HG03280 (cell line): ENCODE data around the gene RASAL2.
"Not testable (repeated sequence)": the region's sequence is repeated elsewhere in the genome, so short reads cannot be mapped to it uniquely, and the experiment has no call there.

Experiments used
- ATAC-seq: cut with Tn5 transposase; IDR thresholded peaks from one replicate; pipeline ENCODE4 v1.9.1; 2021; ENCODE audit warnings: mild to moderate bottlenecking, moderate library complexity; ENCODE audit not compliant: unreplicated experiment

The RASAL2 gene

DNA sequence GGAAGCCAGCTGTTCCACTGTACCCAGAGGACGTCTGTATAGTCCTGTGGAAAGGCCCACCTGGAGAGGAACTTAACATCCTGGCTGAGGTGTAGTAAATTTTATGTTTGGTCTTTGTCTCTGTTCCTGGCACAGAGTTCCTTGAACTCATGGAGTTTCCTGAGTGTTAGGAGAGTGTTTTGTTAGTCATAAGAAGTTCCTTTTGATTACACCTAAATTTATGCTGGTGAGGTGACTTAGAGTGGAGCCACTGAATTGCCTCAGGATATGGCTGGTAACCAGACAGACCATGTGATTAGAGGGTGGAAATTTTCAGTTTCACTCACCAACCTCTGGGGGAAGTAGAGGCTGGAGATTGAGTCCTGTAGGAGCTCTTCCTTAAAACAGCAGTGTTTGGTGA, 57.9 kb downstream of the RASAL2 start:
- ATAC-seq: no peak

DNA sequence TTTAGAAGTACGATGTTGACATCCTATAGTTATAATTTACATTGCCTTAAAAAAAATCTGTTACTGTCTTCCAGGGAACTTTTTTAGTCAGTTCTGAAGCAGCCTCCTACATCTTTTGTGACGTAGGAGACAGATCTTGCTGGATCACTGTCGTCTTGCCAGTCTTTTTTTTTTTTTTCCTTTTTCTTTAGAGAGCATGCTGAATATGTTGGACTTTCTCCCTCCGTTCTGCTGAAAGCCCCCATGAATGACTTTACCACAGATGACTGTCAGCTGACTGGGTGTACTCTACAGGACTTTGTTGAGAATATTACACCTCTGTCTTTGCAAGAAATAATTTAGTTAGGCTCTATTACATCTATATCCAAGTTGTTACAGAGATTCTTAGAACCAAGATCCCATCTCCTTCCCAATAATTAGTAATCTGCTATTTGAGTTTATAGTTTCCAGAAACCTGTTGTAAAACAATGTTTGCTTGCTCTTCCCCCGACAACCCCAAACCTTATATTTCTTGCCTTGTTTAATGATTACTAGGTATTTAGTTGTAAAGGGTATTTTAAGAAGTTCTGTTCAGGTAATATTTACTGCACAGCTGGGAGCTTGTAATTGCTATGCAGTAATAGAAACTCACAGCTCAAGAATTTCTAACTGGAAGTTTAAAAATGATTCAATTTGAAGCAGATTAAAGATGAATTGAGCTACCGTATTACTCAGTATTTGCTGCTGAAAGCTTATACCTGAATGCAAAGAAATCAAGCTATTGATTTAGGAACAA, 61.8 kb downstream of the RASAL2 start:
- ATAC-seq: no peak

DNA sequence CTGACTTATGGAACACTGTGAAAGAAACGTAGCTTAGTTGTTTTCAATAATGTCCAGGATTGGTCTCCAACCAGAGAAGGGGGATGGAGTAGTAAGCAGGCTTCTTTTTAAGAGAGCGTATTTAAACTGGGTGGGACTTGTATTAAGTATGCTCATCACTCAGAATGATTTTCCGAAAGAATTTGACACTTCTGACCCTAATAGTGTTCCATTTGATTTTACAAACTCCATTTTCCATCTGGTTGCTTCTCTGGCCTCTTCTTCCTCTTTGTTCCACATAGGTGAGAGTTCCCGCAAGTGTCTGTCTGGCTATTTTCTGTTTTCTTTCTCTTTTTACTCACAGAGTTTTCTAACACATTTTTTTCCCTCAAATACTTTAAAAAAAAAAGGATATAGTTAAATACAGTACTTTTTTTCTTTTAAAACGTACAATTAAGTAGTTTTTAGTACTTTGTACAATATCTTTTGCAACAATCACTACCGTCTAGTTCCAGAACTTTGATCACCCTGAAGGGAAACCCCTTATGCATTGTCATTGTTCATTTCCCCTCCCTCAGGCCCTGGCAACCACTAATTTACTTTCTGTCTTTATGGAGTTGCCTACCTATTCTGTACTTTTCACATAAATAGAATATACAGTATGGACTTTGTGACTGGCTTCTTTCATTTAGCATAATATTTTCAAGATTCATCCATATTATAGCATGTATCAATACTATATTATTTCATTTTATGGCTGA, 67.0 kb downstream of the RASAL2 start:
- no peak for ATAC-seq

DNA sequence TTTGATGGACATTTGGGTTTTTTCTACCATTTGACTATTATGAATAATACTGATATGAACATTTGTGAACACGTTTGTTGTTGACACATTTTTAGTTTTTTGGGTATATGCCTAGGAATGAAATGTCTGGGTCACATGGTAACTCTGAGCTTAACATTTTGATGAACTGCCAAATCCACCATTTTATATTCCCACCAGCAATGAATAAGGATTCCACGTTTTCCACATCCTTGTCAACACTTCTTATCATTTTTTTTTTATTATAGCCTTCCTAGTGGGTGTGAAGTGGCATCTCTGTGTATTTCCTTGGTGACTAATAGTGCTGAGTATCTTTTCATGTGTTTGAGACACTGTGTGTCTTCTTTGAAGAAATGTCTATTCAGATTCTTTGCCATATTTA, 67.6 kb downstream of the RASAL2 start:
- ATAC-seq: no peak

DNA sequence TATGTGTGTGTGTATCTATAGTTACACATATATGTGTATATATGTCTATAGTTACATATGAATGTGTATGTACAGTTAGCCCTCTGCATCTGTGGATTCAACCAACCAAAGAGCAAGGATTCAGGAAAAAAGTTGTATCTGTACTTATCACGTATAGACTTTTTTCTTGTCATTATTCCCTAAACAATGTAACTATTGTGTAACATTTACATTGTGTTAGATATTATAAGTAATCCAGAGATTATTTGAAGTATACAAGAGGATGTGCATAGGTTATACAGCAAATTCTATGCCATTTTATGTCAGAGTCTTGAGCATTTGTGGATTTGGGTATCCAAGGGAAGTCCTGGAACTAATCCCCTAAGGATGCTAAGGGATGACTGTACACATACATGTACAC, 71.3 kb downstream of the RASAL2 start:
- no peak for ATAC-seq

- ATAC-seq: no peak
Observed at GRCh38 chr1:178166429-178167024, 72.6 kb downstream of the RASAL2 start.

- no peak for ATAC-seq
Observed at GRCh38 chr1:178168536-178168935, 74.6 kb downstream of the RASAL2 start.

- no peak for ATAC-seq
Observed at GRCh38 chr1:178169649-178170048, 75.7 kb downstream of the RASAL2 start.

GRCh38 chr1:178172939-178173338, 79.0 kb downstream of the RASAL2 start:
- no peak for ATAC-seq

DNA sequence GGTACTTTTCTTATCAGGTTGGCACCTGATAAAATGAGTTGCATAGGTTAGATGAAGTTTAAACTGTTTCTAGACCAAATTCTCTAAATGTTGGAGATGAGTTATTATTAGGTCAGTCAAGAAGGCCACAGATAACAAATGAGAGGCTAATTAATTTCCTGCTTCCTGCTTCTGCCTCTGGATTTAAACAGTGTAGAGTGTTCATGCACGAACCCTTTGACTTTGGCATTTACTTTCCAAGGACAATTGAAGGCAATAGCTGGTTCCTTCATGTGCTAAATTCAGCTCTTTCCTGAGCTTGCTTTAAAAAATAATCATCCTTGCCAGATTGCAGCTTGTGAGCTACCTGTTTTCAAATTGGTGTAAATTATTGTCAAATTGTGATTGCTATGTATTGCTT, 80.6 kb downstream of the RASAL2 start:
- ATAC-seq: no peak

GRCh38 chr1:178180405-178180804, 86.5 kb downstream of the RASAL2 start:
- no peak for ATAC-seq

- ATAC-seq: no peak
Observed at GRCh38 chr1:178183796-178184195, 89.9 kb downstream of the RASAL2 start.

- no peak for ATAC-seq
Observed at GRCh38 chr1:178188306-178188705, 94.4 kb downstream of the RASAL2 start.

DNA sequence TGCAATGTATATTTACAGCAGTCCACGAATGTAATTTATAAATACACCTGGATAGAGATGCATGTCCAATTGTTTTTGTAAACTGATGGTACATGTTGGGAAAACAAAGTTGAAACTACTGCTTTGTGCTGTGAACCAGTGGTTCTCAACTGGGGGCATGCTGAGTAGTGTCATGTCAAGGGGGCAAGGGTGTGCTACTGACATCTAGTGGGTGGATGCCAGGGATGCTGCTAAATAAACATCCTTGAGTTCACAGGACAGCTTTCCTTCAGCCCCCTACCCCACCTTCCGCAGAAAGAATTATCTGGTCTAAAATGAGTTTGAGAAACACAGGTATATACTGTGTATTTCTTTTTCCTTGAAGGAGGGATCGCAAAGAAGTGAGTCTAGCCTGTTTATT, 95.9 kb downstream of the RASAL2 start:
- ATAC-seq: peak; percentile 50

GRCh38 chr1:178190881-178191280, 97.0 kb downstream of the RASAL2 start:
- ATAC-seq: no peak

DNA sequence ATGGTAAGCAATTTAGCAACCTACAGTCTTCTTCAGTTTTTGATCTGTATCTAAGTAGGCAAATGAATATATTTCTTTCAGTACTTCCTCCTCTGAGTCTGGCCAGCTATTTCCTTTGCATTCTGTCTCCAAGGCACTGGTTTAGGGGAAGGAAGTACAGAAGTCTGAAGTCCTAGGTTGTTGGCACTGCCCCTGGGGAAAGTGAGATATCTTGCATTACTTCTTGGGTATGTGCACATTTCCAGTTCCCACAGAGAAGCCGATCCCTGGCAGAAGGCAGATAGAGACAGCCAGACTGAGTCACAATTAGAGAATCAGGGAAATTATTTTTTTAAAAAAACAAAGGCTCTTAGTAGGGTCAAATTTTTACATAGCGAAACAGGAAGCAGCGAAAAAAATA, 98.8 kb downstream of the RASAL2 start:
- ATAC-seq: no peak

GRCh38 chr1:178196631-178197030, 102.7 kb downstream of the RASAL2 start:
- ATAC-seq: no peak

GRCh38 chr1:178202095-178202494, 108.2 kb downstream of the RASAL2 start:
- ATAC-seq: not testable (repeated sequence)

- not testable (repeated sequence) for ATAC-seq
Observed at GRCh38 chr1:178202546-178202945, 108.6 kb downstream of the RASAL2 start.

DNA sequence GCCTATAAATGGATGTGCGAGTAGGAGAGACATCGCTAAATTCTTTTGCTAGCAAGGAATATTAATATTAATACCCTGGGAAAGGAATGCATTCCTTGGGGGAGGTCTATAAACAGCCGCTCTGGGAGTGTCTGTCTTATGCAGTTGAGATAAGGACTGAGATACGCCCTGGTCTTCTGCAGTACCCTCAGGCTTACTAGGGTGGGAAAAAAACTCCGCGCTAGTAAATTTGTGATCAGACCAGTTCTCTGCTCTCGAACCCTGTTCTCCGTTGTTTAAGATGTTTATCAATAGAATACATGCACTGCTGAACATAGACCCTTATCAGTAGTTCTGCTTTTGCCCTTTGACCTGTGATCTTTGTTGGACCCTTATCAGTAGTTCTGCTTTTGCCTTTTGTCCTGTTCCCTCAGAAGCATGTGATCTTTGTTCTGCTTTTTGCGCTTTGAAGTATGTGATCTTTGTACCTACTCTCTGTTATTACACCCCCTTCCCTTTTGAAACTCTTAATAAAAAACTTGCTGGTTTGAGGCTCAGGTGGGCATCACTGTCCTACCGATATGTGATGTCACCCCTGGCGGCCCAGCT, 114.5 kb downstream of the RASAL2 start:
- ATAC-seq: not testable (repeated sequence)

- no peak for ATAC-seq
Observed at GRCh38 chr1:178209935-178210334, 116.0 kb downstream of the RASAL2 start.

DNA sequence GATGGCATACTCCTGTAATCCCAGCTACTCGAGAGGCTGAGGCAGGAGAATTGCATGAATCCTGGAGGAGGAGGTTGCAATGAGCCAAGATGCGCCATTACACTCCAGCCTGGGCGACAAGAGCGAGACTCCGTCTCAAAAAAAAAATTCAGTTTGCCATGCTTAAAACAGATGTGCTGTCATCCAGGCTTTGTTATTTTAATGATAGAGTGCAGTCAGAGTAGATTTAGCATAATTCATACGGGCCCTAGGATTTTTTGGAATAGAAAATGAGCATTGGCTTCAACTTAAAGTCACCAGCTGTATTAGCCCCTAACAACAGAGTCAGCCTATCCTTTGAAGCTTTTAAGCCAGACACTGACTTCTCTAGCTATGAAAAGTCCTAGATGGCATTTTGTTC, 124.6 kb downstream of the RASAL2 start:
- no peak for ATAC-seq
